GM18951 (cell line): Measurements from ENCODE around the gene RAPGEF6.

Experiments used
- POLR2A ChIP-seq: IDR thresholded peaks from 4 replicates; pipeline ENCODE4 v1.6.1; 2011; ENCODE audit warnings: mild to moderate bottlenecking; ENCODE audit not compliant: insufficient read length, insufficient read depth; ENCODE audit errors: extremely low read depth
- in situ Hi-C: fragments of 300-500 bp; cut with MboI; formaldehyde crosslinking; loops from one replicate; pipeline ENCODE4 v1.12.0; 2022; ENCODE audit warnings: low sequenced_read_pairs, mixed read lengths, inconsistent platforms; ENCODE audit not compliant: unreplicated experiment

RAPGEF6 gene

GRCh38 chr5:131461742-131462141 is 173.3 kb downstream of the RAPGEF6 start:
- TF ChIP-seq POLR2A = no peak

GRCh38 chr5:131460867-131461572 is 174.0 kb downstream of the RAPGEF6 start:
- no peak for TF ChIP-seq POLR2A
- in situ Hi-C loops = no loop called here

More at GRCh38 chr5:131461742-131462141, 173.3 kb downstream of the RAPGEF6 start:
- in situ Hi-C loops = no loop called here

GRCh38 chr5:131460133-131460532 is 174.9 kb downstream of the RAPGEF6 start:
- in situ Hi-C loops = no loop called here
- no peak for TF ChIP-seq POLR2A

GRCh38 chr5:131459216-131459615 is 175.8 kb downstream of the RAPGEF6 start:
- no peak for TF ChIP-seq POLR2A
- in situ Hi-C loops = no loop called here

GRCh38 chr5:131457193-131457592 is 177.8 kb downstream of the RAPGEF6 start:
- no peak for TF ChIP-seq POLR2A
- in situ Hi-C loops = no loop called here

GRCh38 chr5:131450941-131451340 is 184.1 kb downstream of the RAPGEF6 start:
- TF ChIP-seq POLR2A = no peak
- in situ Hi-C loops = no loop called here

GRCh38 chr5:131441184-131441583 is 193.8 kb downstream of the RAPGEF6 start:
- in situ Hi-C loops = no loop called here
- TF ChIP-seq POLR2A = no peak

- TF ChIP-seq POLR2A = no peak
- in situ Hi-C loops = no loop called here
Observed at GRCh38 chr5:131436081-131436480, 198.9 kb downstream of the RAPGEF6 start.

GRCh38 chr5:131433109-131433508 is 201.9 kb downstream of the RAPGEF6 start:
- no peak for TF ChIP-seq POLR2A
- in situ Hi-C loops = no loop called here

- in situ Hi-C loops = no loop called here
- TF ChIP-seq POLR2A = no peak
Observed at GRCh38 chr5:131431794-131432193, 203.2 kb downstream of the RAPGEF6 start.

- no peak for TF ChIP-seq POLR2A
- in situ Hi-C loops = no loop called here
Observed at GRCh38 chr5:131430794-131431193, 204.2 kb downstream of the RAPGEF6 start.

- in situ Hi-C loops = loop anchor here (10.0 kb wide), 1 partner anchor 579 kb away; no protein-coding TSS in a partner anchor
- no peak for TF ChIP-seq POLR2A
Observed at GRCh38 chr5:131426011-131426410, 209.0 kb downstream of the RAPGEF6 start.

- TF ChIP-seq POLR2A = no peak
- in situ Hi-C loops = loop anchor here (10.0 to 25.0 kb wide), 2 partner anchors 561 to 582 kb away; no protein-coding TSS in a partner anchor
Observed at GRCh38 chr5:131423056-131423455, 212.0 kb downstream of the RAPGEF6 start.

GRCh38 chr5:131419877-131420276 is 215.2 kb downstream of the RAPGEF6 start:
- no peak for TF ChIP-seq POLR2A
- in situ Hi-C loops = loop anchor here (10.0 to 25.0 kb wide), 2 partner anchors 558 to 585 kb away; no protein-coding TSS in a partner anchor

GRCh38 chr5:131418846-131419245 is 216.2 kb downstream of the RAPGEF6 start:
- in situ Hi-C loops = loop anchor here (25.0 kb wide), 1 partner anchor 557 kb away; no protein-coding TSS in a partner anchor
- TF ChIP-seq POLR2A = no peak
